Left kidney (tissue), 2 donors: ENCODE data around the gene CNNM4. TPM values are rescaled to one million over a fixed set of nuclear protein-coding genes. Genes with fewer than 3 reads are reported as not detected.

Experiments used
- DNase-seq: peaks from one replicate; pipeline ENCODE4 v3.0.0-alpha.2; 2013
- polyA plus RNA-seq: library from polyadenylated mRNA; unstranded; fragments of 120-200 nt; gene quantifications from one replicate; pipeline ENCODE4 v1.2.1, GENCODE V29; 2013; ENCODE audit not compliant: insufficient read length

The CNNM4 gene
- polyA plus RNA-seq, 1 donor, result 14.3 TPM

GRCh38 chr2:96830044-96830562, 69.4 kb downstream of the CNNM4 start:
- no peak for DNase-seq

GRCh38 chr2:96831679-96832078, 71.0 kb downstream of the CNNM4 start:
- no peak for DNase-seq

GRCh38 chr2:96832408-96832753, 71.7 kb downstream of the CNNM4 start:
- no peak for DNase-seq

- DNase-seq, result peak; percentile 79
Observed at GRCh38 chr2:96832754-96833507, 72.2 kb downstream of the CNNM4 start.

- no peak for DNase-seq
Observed at GRCh38 chr2:96835830-96836229, 75.1 kb downstream of the CNNM4 start.

GRCh38 chr2:96837575-96837974, 76.9 kb downstream of the CNNM4 start:
- no peak for DNase-seq

- no peak for DNase-seq
Observed at GRCh38 chr2:96838345-96839292, 77.9 kb downstream of the CNNM4 start.

- no peak for DNase-seq
Observed at GRCh38 chr2:96839293-96839874, 78.7 kb downstream of the CNNM4 start.

GRCh38 chr2:96839875-96840850, 79.5 kb downstream of the CNNM4 start:
- no peak for DNase-seq

GRCh38 chr2:96841701-96842495, 81.2 kb downstream of the CNNM4 start:
- no peak for DNase-seq

GRCh38 chr2:96842600-96842999, 81.9 kb downstream of the CNNM4 start:
- no peak for DNase-seq

- no peak for DNase-seq
Observed at GRCh38 chr2:96843538-96844268, 83.0 kb downstream of the CNNM4 start, which contains the start of gene ANKRD23. Gene ANKRD23 (minus strand): TSS chr2:96844021. CDS start chr2:96843992, 29 bp downstream.

GRCh38 chr2:96844405-96844808, 83.7 kb downstream of the CNNM4 start:
- DNase-seq, result no peak

GRCh38 chr2:96846825-96847224, 86.1 kb downstream of the CNNM4 start:
- DNase-seq, result no peak

GRCh38 chr2:96847586-96847985, 86.9 kb downstream of the CNNM4 start:
- DNase-seq, result no peak

GRCh38 chr2:96848264-96848663, 87.6 kb downstream of the CNNM4 start:
- DNase-seq, result no peak

- DNase-seq, result no peak
Observed at GRCh38 chr2:96852667-96853066, 92.0 kb downstream of the CNNM4 start.

- no peak for DNase-seq
Observed at GRCh38 chr2:96853321-96853720, 92.6 kb downstream of the CNNM4 start.

GRCh38 chr2:96856776-96857666, 96.3 kb downstream of the CNNM4 start:
- DNase-seq, result no peak
